Neural progenitor cell (in vitro differentiated cells): ENCODE results near the gene GPR62. TPM values are rescaled to one million over a fixed set of nuclear protein-coding genes. Genes with fewer than 3 reads are reported as not detected.

Source experiments
- DNase-seq: peaks from one replicate; pipeline ENCODE4 v3.0.0-alpha.2; 2016; ENCODE audit warnings: low spot score
- H2AFZ ChIP-seq: fragments of 200-600 bp; sonication (generic); replicated peaks from 2 replicates; pipeline ENCODE4 v1.6.1; 2016; ENCODE audit warnings: antibody characterized with exemption
- H3F3A ChIP-seq: fragments of 200-600 bp; sonication (generic); 2 replicates; pipeline ENCODE4 v1.6.1; 2016; ENCODE audit warnings: antibody characterized with exemption, low read depth
- H3K27ac ChIP-seq: fragments of 200-600 bp; sonication (generic); 2 replicates; pipeline ENCODE4 v1.5.1; 2016; ENCODE audit warnings: mild to moderate bottlenecking
- H3K27me3 ChIP-seq: fragments of 200-600 bp; sonication (generic); 2 replicates; pipeline ENCODE4 v1.6.1; 2016; ENCODE audit warnings: mild to moderate bottlenecking, moderate library complexity
- H3K36me3 ChIP-seq: fragments of 200-600 bp; sonication (generic); 2 replicates; pipeline ENCODE4 v1.5.1; 2016
- H3K4me1 ChIP-seq: fragments of 200-600 bp; sonication (generic); 2 replicates; pipeline ENCODE4 v1.6.1; 2016; ENCODE audit warnings: mixed run types
- H3K4me2 ChIP-seq: fragments of 200-600 bp; sonication (generic); 2 replicates; pipeline ENCODE4 v1.6.1; 2016
- H3K4me3 ChIP-seq: fragments of 200-600 bp; sonication (generic); 2 replicates; pipeline ENCODE4 v1.5.1; 2016
- H3K79me2 ChIP-seq: fragments of 200-600 bp; sonication (generic); 2 replicates; pipeline ENCODE4 v1.6.1; 2016; ENCODE audit warnings: low read depth
- H3K9ac ChIP-seq: fragments of 200-600 bp; sonication (generic); 2 replicates; pipeline ENCODE4 v1.6.1; 2016
- H3K9me3 ChIP-seq: fragments of 200-600 bp; sonication (generic); 2 replicates; pipeline ENCODE4 v1.5.1; 2016; ENCODE audit warnings: low read depth
- H4K20me1 ChIP-seq: fragments of 200-600 bp; sonication (generic); 2 replicates; pipeline ENCODE4 v1.6.1; 2016; ENCODE audit warnings: low read depth
- H3K27ac Mint-ChIP-seq: 3 replicates; pipeline ENCODE4 v1.8.0; 2021; ENCODE audit warnings: mixed read lengths
- H3K27me3 Mint-ChIP-seq: 2 replicates; pipeline ENCODE4 v1.8.0; 2022; ENCODE audit warnings: low read depth, mild to moderate bottlenecking, inconsistent platforms, moderate library complexity, mixed read lengths; ENCODE audit not compliant: insufficient read depth
- H3K36me3 Mint-ChIP-seq: 3 replicates; pipeline ENCODE4 v1.8.0; 2021; ENCODE audit warnings: mixed read lengths
- H3K4me1 Mint-ChIP-seq: 3 replicates; pipeline ENCODE4 v1.8.0; 2021; ENCODE audit warnings: mixed read lengths
- H3K4me3 Mint-ChIP-seq: 3 replicates; pipeline ENCODE4 v1.8.0; 2021; ENCODE audit warnings: mild to moderate bottlenecking, moderate library complexity, mixed read lengths
- H3K9me3 Mint-ChIP-seq: 3 replicates; pipeline ENCODE4 v1.8.0; 2020; ENCODE audit warnings: mixed read lengths
- CTCF ChIP-seq: fragments of 200-600 bp; sonication (generic); IDR thresholded peaks from 2 replicates; pipeline ENCODE4 v1.5.1; 2017; ENCODE audit warnings: antibody characterized with exemption, mild to moderate bottlenecking
- EZH2 ChIP-seq: fragments of 200-600 bp; sonication (generic); IDR thresholded peaks from 2 replicates; pipeline ENCODE4 v1.6.1; 2017; ENCODE audit warnings: antibody characterized with exemption, mild to moderate bottlenecking, moderate library complexity
- EZH2phosphoT487 ChIP-seq: fragments of 200-600 bp; sonication (generic); IDR thresholded peaks from 2 replicates; pipeline ENCODE4 v1.6.1; 2017; ENCODE audit warnings: antibody characterized with exemption
- total RNA-seq: library from RNA; depleted of rRNA; stranded (reverse); fragments of >200 nt; gene quantifications from 2 replicates; pipeline ENCODE4 v1.2.3, GENCODE V29; 2015; ENCODE audit warnings: low replicate concordance

GPR62 gene
- total RNA-seq, 1 donor from 2014 or later = 0.21 TPM

- peak overlapping the region; percentile 8 for H3K27ac Mint-ChIP-seq
- no peak for TF ChIP-seq EZH2phosphoT487
- TF ChIP-seq EZH2 = no peak
- H3K4me1 ChIP-seq = peaks cover 52% of the 10 kb centered on the region
These were observed 13.1 kb downstream of the GPR62 start for GRCh38 chr3:51968170-51968775.

GRCh38 chr3:51968883-51969678 is 13.9 kb downstream of the GPR62 start:
- Mint-ChIP-seq H3K4me3 (peak overlapping the region; percentile 91), H3K27me3 (peaks cover 7% of the 10 kb centered on the region), H3K9me3 (no peaks in the 10 kb centered on the region), H3K36me3 (peaks cover 5% of the 10 kb centered on the region), H3K4me1 (peaks cover 57% of the 10 kb centered on the region), H3K27ac (peak overlapping the region; percentile 8)
- peak overlapping the region; percentile 81 for H3K4me3 ChIP-seq
- DNase-seq = peak; percentile 23
- H3K9me3 ChIP-seq = no peaks in the 10 kb centered on the region
- peaks cover 9% of the 10 kb centered on the region for H3K27me3 ChIP-seq
- H3K9ac ChIP-seq = no peak overlapping the region
- no peaks in the 10 kb centered on the region for H3K79me2 ChIP-seq
- peaks cover 40% of the 10 kb centered on the region for H3F3A ChIP-seq
- no peak overlapping the region for H2AFZ ChIP-seq
- no peak for TF ChIP-seq CTCF
- no peak for TF ChIP-seq EZH2
- TF ChIP-seq EZH2phosphoT487 = no peak
- H3K4me2 ChIP-seq = peak overlapping the region; percentile 93
- no peaks in the 10 kb centered on the region for H3K36me3 ChIP-seq
- H4K20me1 ChIP-seq = peaks cover 23% of the 10 kb centered on the region
- H3K4me1 ChIP-seq = peaks cover 49% of the 10 kb centered on the region
- H3K27ac ChIP-seq = peak overlapping the region; percentile 86

More at GRCh38 chr3:51968170-51968775, 13.1 kb downstream of the GPR62 start:
- peak overlapping the region; percentile 91 for H3K4me3 Mint-ChIP-seq
- DNase-seq = peak; percentile 93
- Histone ChIP-seq H3K4me3 (peak overlapping the region; percentile 81), H3F3A (peaks cover 39% of the 10 kb centered on the region), H3K27me3 (peaks cover 7% of the 10 kb centered on the region), H4K20me1 (peaks cover 31% of the 10 kb centered on the region), H3K79me2 (no peaks in the 10 kb centered on the region), H2AFZ (peak overlapping the region; percentile 18), H3K9ac (peak overlapping the region; percentile 74), H3K9me3 (no peaks in the 10 kb centered on the region), H3K4me2 (peak overlapping the region; percentile 93), H3K36me3 (no peaks in the 10 kb centered on the region), H3K27ac (peak overlapping the region; percentile 95)
- H3K9me3 Mint-ChIP-seq = no peaks in the 10 kb centered on the region
- peaks cover 9% of the 10 kb centered on the region for H3K27me3 Mint-ChIP-seq
- peaks cover 60% of the 10 kb centered on the region for H3K4me1 Mint-ChIP-seq
- H3K36me3 Mint-ChIP-seq = peaks cover 5% of the 10 kb centered on the region

- Mint-ChIP-seq H3K4me3 (no peak overlapping the region), H3K27ac (no peak overlapping the region), H3K36me3 (peaks cover 5% of the 10 kb centered on the region), H3K9me3 (no peaks in the 10 kb centered on the region), H3K27me3 (peaks cover 9% of the 10 kb centered on the region), H3K4me1 (peaks cover 55% of the 10 kb centered on the region)
- DNase-seq = no peak
- Histone ChIP-seq H3K4me1 (peaks cover 49% of the 10 kb centered on the region), H3K36me3 (no peaks in the 10 kb centered on the region), H3F3A (peaks cover 48% of the 10 kb centered on the region), H4K20me1 (peaks cover 16% of the 10 kb centered on the region), H3K9ac (no peak overlapping the region), H2AFZ (no peak overlapping the region), H3K27ac (no peak overlapping the region), H3K27me3 (peaks cover 16% of the 10 kb centered on the region), H3K4me3 (no peak overlapping the region), H3K79me2 (no peaks in the 10 kb centered on the region), H3K4me2 (peak overlapping the region; percentile 93), H3K9me3 (no peaks in the 10 kb centered on the region)
- TF ChIP-seq EZH2phosphoT487 = no peak
- no peak for TF ChIP-seq EZH2
- TF ChIP-seq CTCF = no peak
These were observed 14.7 kb downstream of the GPR62 start for GRCh38 chr3:51969841-51970240.
